Kidney epithelial cell (primary cell): ENCODE results near the gene PAAF1. TPM values are rescaled to one million over a fixed set of nuclear protein-coding genes. Genes with fewer than 3 reads are reported as not detected.
A peak's percentile ranks its signal among the peaks of the same experiment; 100 is the strongest.

Experiments
- DNase-seq: peaks from one replicate; pipeline ENCODE4 v3.0.0-alpha.2; 2010; ENCODE audit warnings: low read depth
- H3K27me3 ChIP-seq: 2 replicates; pipeline ENCODE4 v1.6.0; 2011; ENCODE audit warnings: low read length; ENCODE audit not compliant: control insufficient read depth, insufficient read depth
- H3K36me3 ChIP-seq: 2 replicates; pipeline ENCODE4 v1.5.1; 2011; ENCODE audit warnings: low read length; ENCODE audit not compliant: control insufficient read depth, insufficient read depth
- H3K4me3 ChIP-seq: 2 replicates; pipeline ENCODE4 v1.5.1; 2011; ENCODE audit warnings: low read depth, mild to moderate bottlenecking, control low read depth, low read length
- CTCF ChIP-seq: IDR thresholded peaks from 2 replicates; pipeline ENCODE4 v1.5.1; 2011; ENCODE audit warnings: mild to moderate bottlenecking, moderate library complexity, low read length, control low read depth, inconsistent platforms; ENCODE audit not compliant: insufficient read depth, poor library complexity, severe bottlenecking
- total RNA-seq: library from RNA; depleted of rRNA; stranded (reverse); fragments of >200 nt; gene quantifications from 2 replicates; pipeline ENCODE4 v1.2.3, GENCODE V29; 2015

The PAAF1 gene
- total RNA-seq, 1 donor from 2014 or later, result 11.9 TPM

GRCh38 chr11:73862986-73863385 lies 13.8 kb upstream of the PAAF1 start:
- no peaks in the 10 kb centered on the region for H3K36me3 ChIP-seq
- TF ChIP-seq CTCF, result no peak
- H3K4me3 ChIP-seq, result no peak overlapping the region
- no peak for DNase-seq
- no peaks in the 10 kb centered on the region for H3K27me3 ChIP-seq

- TF ChIP-seq CTCF, result no peak
- no peaks in the 10 kb centered on the region for H3K36me3 ChIP-seq
- H3K27me3 ChIP-seq, result no peaks in the 10 kb centered on the region
- H3K4me3 ChIP-seq, result no peak overlapping the region
- no peak for DNase-seq
Observed at GRCh38 chr11:73866095-73866579, 10.7 kb upstream of the PAAF1 start.

- Histone ChIP-seq H3K27me3 (no peaks in the 10 kb centered on the region), H3K4me3 (no peak overlapping the region), H3K36me3 (no peaks in the 10 kb centered on the region)
- TF ChIP-seq CTCF, result no peak
- DNase-seq, result peak; percentile 84
Observed at GRCh38 chr11:73866586-73866996, 10.2 kb upstream of the PAAF1 start.

GRCh38 chr11:73869332-73869949 lies 7.4 kb upstream of the PAAF1 start:
- H3K4me3 ChIP-seq, result no peak overlapping the region
- no peaks in the 10 kb centered on the region for H3K36me3 ChIP-seq
- no peak for DNase-seq
- TF ChIP-seq CTCF, result no peak
- H3K27me3 ChIP-seq, result no peaks in the 10 kb centered on the region

GRCh38 chr11:73870261-73870660 lies 6.5 kb upstream of the PAAF1 start:
- H3K27me3 ChIP-seq, result no peaks in the 10 kb centered on the region
- H3K4me3 ChIP-seq, result no peak overlapping the region
- DNase-seq, result no peak
- no peak for TF ChIP-seq CTCF
- H3K36me3 ChIP-seq, result no peaks in the 10 kb centered on the region
